Caco-2 (cell line): ENCODE data around the gene SPEM3. TPM values are rescaled to one million over a fixed set of nuclear protein-coding genes. Genes with fewer than 3 reads are reported as not detected.
A peak's percentile ranks its signal among the peaks of the same experiment; 100 is the strongest.

ENCODE experiments used
- BruUV-seq: library from RNA; stranded (reverse); fragments of 400-500 nt; replicated peaks from 2 replicates; lab custom pipeline; 2021; lab: Mats Ljungman, UMichigan
- CTCF ChIA-PET: fragments of 300-600 bp; sonication (Branson Sonifier 250); formaldehyde crosslinking; loops from one replicate; lab custom pipeline; 2022; ENCODE audit warnings: antibody characterized with exemption; lab: Charles Lee
- POLR2A ChIA-PET: fragments of 300-600 bp; sonication (Branson Sonifier 250); formaldehyde crosslinking; loops from one replicate; lab custom pipeline; 2022; ENCODE audit warnings: antibody characterized with exemption; lab: Charles Lee
- DNase-seq, 2 experiments: peaks; one replicate each; pipeline versions ENCODE4 v3.0.0 to v3.0.0-alpha.2; 2020 to 2022
- H3K27me3 ChIP-seq: replicated peaks from 2 replicates; pipeline ENCODE4 v1.6.0; 2011; ENCODE audit warnings: low read length; ENCODE audit not compliant: control insufficient read depth, insufficient read depth
- H3K36me3 ChIP-seq: 2 replicates; pipeline ENCODE4 v1.5.1; 2011; ENCODE audit warnings: low read length; ENCODE audit not compliant: control insufficient read depth, insufficient read depth
- H3K4me1 ChIP-seq: fragments of 250-450 bp; sonication (Bioruptor Pico); 2 replicates; pipeline ENCODE4 v1.5.1; 2020; ENCODE audit warnings: mild to moderate bottlenecking
- H3K4me3 ChIP-seq: 2 replicates; pipeline ENCODE4 v1.5.1; 2011; ENCODE audit warnings: low read depth, mild to moderate bottlenecking, control low read depth, low read length
- H3K9me3 ChIP-seq: fragments of 250-450 bp; sonication (Bioruptor Pico); 2 replicates; pipeline ENCODE4 v1.5.1; 2020; ENCODE audit warnings: mild to moderate bottlenecking, moderate library complexity
- H3K27ac Mint-ChIP-seq: one replicate; pipeline ENCODE4 v1.8.0; 2022; ENCODE audit warnings: mixed read lengths; ENCODE audit not compliant: unreplicated experiment
- H3K27me3 Mint-ChIP-seq: one replicate; pipeline ENCODE4 v1.8.0; 2022; ENCODE audit warnings: mixed read lengths; ENCODE audit not compliant: insufficient read depth, unreplicated experiment
- H3K36me3 Mint-ChIP-seq: one replicate; pipeline ENCODE4 v1.8.0; 2022; ENCODE audit warnings: mild to moderate bottlenecking, mixed read lengths; ENCODE audit not compliant: insufficient read depth, unreplicated experiment
- H3K4me1 Mint-ChIP-seq: one replicate; pipeline ENCODE4 v1.8.0; 2022; ENCODE audit warnings: low read depth, mixed read lengths; ENCODE audit not compliant: unreplicated experiment
- H3K4me3 Mint-ChIP-seq: one replicate; pipeline ENCODE4 v1.8.0; 2022; ENCODE audit warnings: mild to moderate bottlenecking, moderate library complexity, mixed read lengths; ENCODE audit not compliant: unreplicated experiment
- H3K9me3 Mint-ChIP-seq: one replicate; pipeline ENCODE4 v1.8.0; 2022; ENCODE audit warnings: mixed read lengths; ENCODE audit not compliant: unreplicated experiment
- intact Hi-C: fragments of 100-400 bp; cut with micrococcal nuclease; formaldehyde crosslinking; loops from one replicate; pipeline ENCODE4 v1.10.0; 2022; ENCODE audit not compliant: unreplicated experiment
- total RNA-seq: library from RNA; stranded (reverse); gene quantifications from 2 replicates; pipeline ENCODE4 v1.2.3, GENCODE V29; 2022
- TF ChIP-seq, protein P1 (sequence below), 2 experiments: fragments of 200-600 bp in 1 of 2; IDR thresholded peaks; 1 replicate in 1 of 2; 2 replicates in 1 of 2; pipeline versions ENCODE4 v1.5.1 to v1.8.0; 2011 to 2022; ENCODE audit warnings: antibody characterized with exemption in 1 of 2, control low read depth in 1 of 2, inconsistent platforms in 1 of 2, low read depth in 1 of 2, low read length in 1 of 2, mild to moderate bottlenecking in 1 of 2, moderate library complexity in 1 of 2; ENCODE audit not compliant: insufficient read depth in 1 of 2, severe bottlenecking in 1 of 2, unreplicated experiment in 1 of 2

The SPEM3 gene
- total RNA-seq, 1 experiment from 2014 or later = not detected

DNA sequence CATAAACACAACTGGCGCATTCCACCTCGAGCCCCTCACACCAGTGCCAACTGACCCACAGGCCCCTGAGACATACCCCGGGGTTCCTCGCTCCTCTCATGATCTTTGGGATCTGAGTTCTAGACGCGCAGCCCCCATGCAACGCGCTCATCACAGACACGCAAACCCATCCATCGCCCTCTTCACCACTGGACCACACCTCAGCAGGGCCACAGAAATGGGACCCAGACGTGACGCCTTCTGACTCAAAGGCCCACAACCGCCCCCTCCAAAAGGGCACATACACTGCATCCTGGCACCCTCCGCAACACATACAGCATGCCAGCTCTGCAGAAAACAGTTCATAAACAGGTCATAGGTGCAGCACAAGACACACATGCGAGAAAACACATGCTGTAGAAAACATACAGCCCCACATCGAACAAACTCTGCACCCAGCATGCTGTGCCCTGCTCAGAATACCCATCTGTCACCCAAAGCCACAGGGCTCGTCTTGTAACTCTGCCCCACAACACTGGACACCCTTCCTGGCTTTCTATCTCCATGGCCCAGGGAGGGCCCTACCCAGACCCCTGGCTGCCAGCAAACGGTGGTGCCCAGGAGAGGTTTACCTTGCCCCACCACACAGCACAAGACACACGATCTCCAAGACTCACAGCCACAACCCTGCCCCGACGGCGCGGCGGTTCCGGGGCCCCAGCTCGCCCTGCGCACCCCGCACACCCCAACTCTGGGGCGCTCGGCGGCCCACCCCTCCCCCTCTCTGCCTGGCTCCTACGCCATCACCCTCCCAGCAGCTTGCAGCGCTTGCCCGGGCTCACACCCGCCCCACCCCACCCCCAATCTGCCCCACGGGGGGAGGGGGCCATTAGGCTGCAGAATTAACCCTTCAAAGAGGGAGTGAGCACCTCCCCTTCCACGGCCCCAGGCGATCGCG lies 49.9 kb downstream of the SPEM3 start:
- CTCF ChIA-PET = no interaction called here
- TF ChIP-seq, protein P1, sequence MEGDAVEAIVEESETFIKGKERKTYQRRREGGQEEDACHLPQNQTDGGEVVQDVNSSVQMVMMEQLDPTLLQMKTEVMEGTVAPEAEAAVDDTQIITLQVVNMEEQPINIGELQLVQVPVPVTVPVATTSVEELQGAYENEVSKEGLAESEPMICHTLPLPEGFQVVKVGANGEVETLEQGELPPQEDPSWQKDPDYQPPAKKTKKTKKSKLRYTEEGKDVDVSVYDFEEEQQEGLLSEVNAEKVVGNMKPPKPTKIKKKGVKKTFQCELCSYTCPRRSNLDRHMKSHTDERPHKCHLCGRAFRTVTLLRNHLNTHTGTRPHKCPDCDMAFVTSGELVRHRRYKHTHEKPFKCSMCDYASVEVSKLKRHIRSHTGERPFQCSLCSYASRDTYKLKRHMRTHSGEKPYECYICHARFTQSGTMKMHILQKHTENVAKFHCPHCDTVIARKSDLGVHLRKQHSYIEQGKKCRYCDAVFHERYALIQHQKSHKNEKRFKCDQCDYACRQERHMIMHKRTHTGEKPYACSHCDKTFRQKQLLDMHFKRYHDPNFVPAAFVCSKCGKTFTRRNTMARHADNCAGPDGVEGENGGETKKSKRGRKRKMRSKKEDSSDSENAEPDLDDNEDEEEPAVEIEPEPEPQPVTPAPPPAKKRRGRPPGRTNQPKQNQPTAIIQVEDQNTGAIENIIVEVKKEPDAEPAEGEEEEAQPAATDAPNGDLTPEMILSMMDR (IDR thresholded peaks at IDR 0.05; ENCODE audit: insufficient read depth in 1 of 2, low read depth in 1 of 2, low read length in 1 of 2, severe bottlenecking in 1 of 2, unreplicated experiment in 1 of 2) = no peak
- Histone ChIP-seq H3K27me3 (no peaks in the 10 kb centered on the region), H3K9me3 (no peaks in the 10 kb centered on the region), H3K4me3 (peak overlapping the region; percentile 64), H3K4me1 (peaks cover 23% of the 10 kb centered on the region), H3K36me3 (no peaks in the 10 kb centered on the region)
- Mint-ChIP-seq H3K9me3 (no peaks in the 10 kb centered on the region), H3K27ac (peak overlapping the region; percentile 66), H3K27me3 (no peaks in the 10 kb centered on the region), H3K36me3 (peaks cover 28% of the 10 kb centered on the region), H3K4me1 (peaks cover 35% of the 10 kb centered on the region), H3K4me3 (peak overlapping the region; percentile 70)
- POLR2A ChIA-PET = no interaction called here
- intact Hi-C loops = loop anchor here (5.0 kb wide), 1 partner anchor 126 kb away; the partner anchor contains the start of gene KCTD11
- peak; percentile 9 to 44 for DNase-seq
- no TSS peak for BruUV-seq

DNA sequence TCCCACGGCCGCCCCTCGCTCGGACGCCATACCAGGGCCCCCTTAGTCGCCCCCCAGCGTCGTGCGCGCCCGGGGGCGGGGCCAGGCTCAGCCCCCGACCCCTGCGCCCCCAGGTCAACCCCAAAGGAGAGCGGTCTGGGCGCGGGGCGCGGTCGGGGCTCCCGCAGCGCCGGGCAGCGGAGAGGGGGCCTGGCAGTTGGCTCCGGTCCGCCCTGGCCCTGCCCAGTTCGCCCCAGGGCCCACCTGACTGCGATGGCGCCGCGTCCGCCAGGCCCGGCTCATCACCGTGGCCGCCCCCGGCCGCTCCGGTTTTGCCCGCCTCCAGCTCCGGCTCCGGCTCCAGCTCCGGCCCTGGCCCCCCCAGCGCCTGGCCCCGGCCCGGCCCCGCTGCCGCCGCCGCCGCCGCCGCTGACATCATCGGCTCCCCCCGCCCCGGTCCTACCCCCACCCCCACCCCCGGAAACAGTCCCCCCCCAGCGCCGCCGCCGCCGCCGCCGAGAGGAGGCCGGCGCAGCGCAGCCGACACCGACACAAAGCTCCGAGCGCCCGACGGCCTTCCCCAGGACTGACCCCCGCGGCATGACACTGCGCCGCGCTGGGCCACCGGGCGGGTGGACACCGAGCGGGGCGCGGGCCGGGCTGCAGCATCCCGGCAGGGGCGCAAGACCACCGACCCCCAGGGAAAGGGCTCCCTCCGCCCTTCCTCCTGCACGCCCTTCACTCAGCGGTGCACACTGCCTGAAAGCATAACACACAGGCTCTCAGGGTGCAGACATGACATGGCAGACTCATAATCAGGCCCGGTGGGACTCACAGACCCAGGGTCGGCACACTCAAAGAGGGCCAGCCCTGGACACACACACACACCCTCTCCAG lies 50.8 kb downstream of the SPEM3 start, which contains the start of gene ZBTB4:
TSS of gene ZBTB4 (minus strand) at position 419 of the 876 bp plus-strand sequence. CDS start 12,830 bp downstream, outside the sequence.
- H3K27me3 Mint-ChIP-seq = no peaks in the 10 kb centered on the region
- BruUV-seq = no TSS peak
- ChIA-PET CTCF (interaction anchor here (0.6 kb wide), 1 partner anchor 42 kb away, joined by 3 read pairs; no protein-coding TSS in a partner anchor), POLR2A (interaction anchor here (0.5 to 1.4 kb wide), 6 partner anchors 34 to 94 kb away, joined by 3 to 6 read pairs (median 3); partner anchors contain the start of gene SPEM2)
- peak; percentile 54 to 70 for DNase-seq
- H3K9me3 Mint-ChIP-seq = no peaks in the 10 kb centered on the region
- no peaks in the 10 kb centered on the region for H3K36me3 ChIP-seq
- H3K27me3 ChIP-seq = no peaks in the 10 kb centered on the region
- H3K27ac Mint-ChIP-seq = peak within 1 kb of the TSS; percentile 96
- no peaks in the 10 kb centered on the region for H3K9me3 ChIP-seq
- TF ChIP-seq, protein P1 (IDR thresholded peaks at IDR 0.05; ENCODE audit: insufficient read depth in 1 of 2, low read depth in 1 of 2, low read length in 1 of 2, severe bottlenecking in 1 of 2, unreplicated experiment in 1 of 2) = no peak
- peaks cover 37% of the 10 kb centered on the region for H3K36me3 Mint-ChIP-seq
- peak within 1 kb of the TSS; percentile 86 for H3K4me3 Mint-ChIP-seq
- intact Hi-C loops = loop anchor here (2.0 to 5.0 kb wide), 4 partner anchors 25 to 172 kb away; partner anchors contain the start of genes EIF5A and KCTD11
- peaks cover 23% of the 10 kb centered on the region for H3K4me1 ChIP-seq
- peaks cover 35% of the 10 kb centered on the region for H3K4me1 Mint-ChIP-seq
- peak within 1 kb of the TSS; percentile 69 for H3K4me3 ChIP-seq
